CD14-positive monocyte (primary cell): ENCODE results near the gene TASOR2. TPM values are rescaled to one million over a fixed set of nuclear protein-coding genes. Genes with fewer than 3 reads are reported as not detected.
A peak's percentile ranks its signal among the peaks of the same experiment; 100 is the strongest.

ENCODE experiments used
- DNase-seq, 3 donors: peaks; one replicate each; pipeline ENCODE4 v3.0.0-alpha.2; 2011 to 2022
- H2AFZ ChIP-seq: 2 replicates; pipeline ENCODE4 v1.6.0; 2012; ENCODE audit warnings: mild to moderate bottlenecking, low read depth, low read length, inconsistent platforms; ENCODE audit not compliant: insufficient read depth, poor library complexity, severe bottlenecking
- H3K27ac ChIP-seq, 2 donors: 1 replicate in 1 of 2; 2 replicates in 1 of 2; pipeline ENCODE4 v1.5.1; 2012 to 2013; ENCODE audit warnings: low read length in 2 of 2, control low read depth in 1 of 2, inconsistent platforms in 1 of 2, low read depth in 1 of 2, mild to moderate bottlenecking in 1 of 2
- H3K27me3 ChIP-seq, 2 donors: one replicate each; pipeline versions ENCODE4 v1.6.0 to v1.6.1; 2011 to 2013; ENCODE audit warnings: low read length in 2 of 2; ENCODE audit not compliant: control insufficient read depth in 2 of 2, insufficient read depth in 2 of 2
- H3K36me3 ChIP-seq, 2 donors: replicated peaks in 1 of 2; 1 replicate in 1 of 2; 2 replicates in 1 of 2; pipeline versions ENCODE4 v1.5.1 to v1.6.1; 2012 to 2013; ENCODE audit warnings: low read length in 2 of 2, control low read depth in 1 of 2, inconsistent platforms in 1 of 2, mild to moderate bottlenecking in 1 of 2; ENCODE audit not compliant: insufficient read depth in 2 of 2, control insufficient read depth in 1 of 2
- H3K4me1 ChIP-seq, 2 donors: 1 replicate in 1 of 2; 2 replicates in 1 of 2; pipeline versions ENCODE4 v1.5.1 to v1.6.1; 2012 to 2013; ENCODE audit warnings: low read length in 2 of 2, control low read depth in 1 of 2, inconsistent platforms in 1 of 2, mild to moderate bottlenecking in 1 of 2, moderate library complexity in 1 of 2; ENCODE audit not compliant: insufficient read depth in 2 of 2, control insufficient read depth in 1 of 2
- H3K4me2 ChIP-seq: replicated peaks from 2 replicates; pipeline ENCODE3; 2012; ENCODE audit warnings: low read length, moderate library complexity, mild to moderate bottlenecking; ENCODE audit not compliant: poor library complexity, severe bottlenecking; ENCODE audit errors: extremely low read depth
- H3K4me3 ChIP-seq, 3 experiments: fragments of 200-600 bp in 1 of 3; sonication (generic) in 1 of 3; replicated peaks in 1 of 3; 1 replicate in 2 of 3; 2 replicates in 1 of 3; pipeline ENCODE4 v1.5.1; 2011 to 2013; ENCODE audit warnings: low read length in 3 of 3, mild to moderate bottlenecking in 3 of 3, control low read depth in 2 of 3, low read depth in 2 of 3, inconsistent platforms in 1 of 3, moderate library complexity in 1 of 3
- H3K79me2 ChIP-seq: 2 replicates; pipeline ENCODE4 v1.6.0; 2012; ENCODE audit warnings: mild to moderate bottlenecking, control low read depth, inconsistent platforms, low read length, moderate library complexity; ENCODE audit not compliant: insufficient read depth
- H3K9ac ChIP-seq: 2 replicates; pipeline ENCODE4 v1.6.0; 2017; ENCODE audit warnings: low read length, mild to moderate bottlenecking; ENCODE audit not compliant: insufficient read depth, poor library complexity, severe bottlenecking
- H3K9me3 ChIP-seq, 2 donors: replicated peaks in 1 of 2; 1 replicate in 1 of 2; 2 replicates in 1 of 2; pipeline versions ENCODE4 v1.5.1 to v1.6.1; 2012 to 2013; ENCODE audit warnings: low read length in 2 of 2, control low read depth in 1 of 2; ENCODE audit not compliant: control insufficient read depth in 1 of 2, insufficient read depth in 1 of 2
- H4K20me1 ChIP-seq: 2 replicates; pipeline ENCODE4 v1.6.0; 2012; ENCODE audit warnings: mild to moderate bottlenecking, low read length, control low read depth, moderate library complexity; ENCODE audit not compliant: insufficient read depth
- H3K27ac Mint-ChIP-seq, 7 donors: one replicate each; pipeline ENCODE4 v1.8.0; 2020; ENCODE audit warnings: mild to moderate bottlenecking in 7 of 7, mixed read lengths in 7 of 7, moderate library complexity in 6 of 7, inconsistent platforms in 2 of 7
- H3K27me3 Mint-ChIP-seq, 3 donors: one replicate each; pipeline ENCODE4 v1.8.0; 2021 to 2022; ENCODE audit warnings: low read depth in 3 of 3, mild to moderate bottlenecking in 3 of 3, mixed read lengths in 3 of 3, moderate library complexity in 3 of 3, inconsistent platforms in 1 of 3
- H3K36me3 Mint-ChIP-seq, 2 donors: one replicate each; pipeline ENCODE4 v1.8.0; 2020; ENCODE audit warnings: mixed read lengths in 2 of 2, inconsistent platforms in 1 of 2, mild to moderate bottlenecking in 1 of 2
- H3K4me1 Mint-ChIP-seq: one replicate; pipeline ENCODE4 v1.8.0; 2020; ENCODE audit warnings: mild to moderate bottlenecking, mixed read lengths
- H3K4me3 Mint-ChIP-seq, 2 donors: one replicate each; pipeline ENCODE4 v1.8.0; 2020; ENCODE audit warnings: mild to moderate bottlenecking in 2 of 2, mixed read lengths in 2 of 2, moderate library complexity in 1 of 2
- H3K9me3 Mint-ChIP-seq, 7 donors: one replicate each; pipeline ENCODE4 v1.8.0; 2020 to 2022; ENCODE audit warnings: mixed read lengths in 7 of 7, mild to moderate bottlenecking in 6 of 7, moderate library complexity in 6 of 7, inconsistent platforms in 2 of 7
- WGBS: methylation state at CpG from one replicate; pipeline ENCODE4 v1.1.5; 2013; ENCODE audit warnings: missing lambda C conversion rate; ENCODE audit not compliant: insufficient coverage; 5-methylcytosine and 5-hydroxymethylcytosine counted together
- intact Hi-C, 2 donors: fragments of 100-400 bp; cut with micrococcal nuclease; formaldehyde crosslinking; loops; one replicate each; pipeline versions ENCODE4 v1.15.0 to v1.15.1; 2023
- polyA plus RNA-seq, 3 donors: library from polyadenylated mRNA; depleted of rRNA in 1 of 3; unstranded in 2 of 3; stranded (reverse) in 1 of 3; fragments of 300-500 nt in 2 of 3; fragments of >200 nt in 1 of 3; fragmentation: Illumina TruSeq in 2 of 3; gene quantifications; 1 replicate in 2 of 3; 2 replicates in 1 of 3; pipeline ENCODE4 v1.2.3, GENCODE V29; 2012 to 2021
- TF ChIP-seq, protein P1 (sequence below): fragments of 200-600 bp; IDR thresholded peaks from one replicate; pipeline ENCODE4 v1.8.0; 2022; ENCODE audit warnings: antibody characterized with exemption, mild to moderate bottlenecking

Gene TASOR2
- polyA plus RNA-seq, 3 donors = 3.2 to 12.3 (median 9.5) TPM

DNA sequence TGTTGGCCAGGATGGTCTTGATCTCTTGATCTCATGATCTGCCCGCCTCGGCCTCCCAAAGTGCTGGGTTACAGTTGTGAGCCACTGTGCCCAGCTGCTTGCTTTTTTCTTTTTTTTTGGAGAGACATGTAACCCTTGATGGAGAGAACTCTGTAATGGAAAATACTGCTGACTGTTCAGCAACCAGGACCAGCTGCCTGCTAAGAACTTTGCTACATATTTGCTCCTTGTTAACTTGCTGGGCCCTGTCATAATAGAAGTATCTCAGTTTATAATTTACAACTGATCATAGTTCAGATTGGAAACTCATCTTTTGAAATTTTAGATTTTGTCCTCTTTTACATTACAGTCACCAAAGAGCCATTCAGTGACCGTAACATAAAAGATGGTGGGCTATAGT, 34.9 kb downstream of the TASOR2 start:
- Mint-ChIP-seq H3K27me3 (no peaks in the 10 kb centered on the region), H3K4me3 (no peak overlapping the region), H3K27ac (peak overlapping the region in 1 of 7 donors; percentile 33), H3K4me1 (peaks cover 8% of the 10 kb centered on the region), H3K36me3 (peaks cover 31 to 34% of the 10 kb centered on the region in 2 donors), H3K9me3 (no peaks in the 10 kb centered on the region)
- TF ChIP-seq, protein P1, sequence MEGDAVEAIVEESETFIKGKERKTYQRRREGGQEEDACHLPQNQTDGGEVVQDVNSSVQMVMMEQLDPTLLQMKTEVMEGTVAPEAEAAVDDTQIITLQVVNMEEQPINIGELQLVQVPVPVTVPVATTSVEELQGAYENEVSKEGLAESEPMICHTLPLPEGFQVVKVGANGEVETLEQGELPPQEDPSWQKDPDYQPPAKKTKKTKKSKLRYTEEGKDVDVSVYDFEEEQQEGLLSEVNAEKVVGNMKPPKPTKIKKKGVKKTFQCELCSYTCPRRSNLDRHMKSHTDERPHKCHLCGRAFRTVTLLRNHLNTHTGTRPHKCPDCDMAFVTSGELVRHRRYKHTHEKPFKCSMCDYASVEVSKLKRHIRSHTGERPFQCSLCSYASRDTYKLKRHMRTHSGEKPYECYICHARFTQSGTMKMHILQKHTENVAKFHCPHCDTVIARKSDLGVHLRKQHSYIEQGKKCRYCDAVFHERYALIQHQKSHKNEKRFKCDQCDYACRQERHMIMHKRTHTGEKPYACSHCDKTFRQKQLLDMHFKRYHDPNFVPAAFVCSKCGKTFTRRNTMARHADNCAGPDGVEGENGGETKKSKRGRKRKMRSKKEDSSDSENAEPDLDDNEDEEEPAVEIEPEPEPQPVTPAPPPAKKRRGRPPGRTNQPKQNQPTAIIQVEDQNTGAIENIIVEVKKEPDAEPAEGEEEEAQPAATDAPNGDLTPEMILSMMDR = no peak
- H2AFZ ChIP-seq = no peak overlapping the region
- 80% methylated on average over 1 of the region's 3 CpGs for WGBS
- H3K36me3 ChIP-seq = peaks cover 22 to 34% of the 10 kb centered on the region in 2 donors
- no peak overlapping the region for H3K4me2 ChIP-seq
- no peaks in the 10 kb centered on the region for H3K27me3 ChIP-seq
- H3K79me2 ChIP-seq = peaks cover 23% of the 10 kb centered on the region
- peaks cover 3% of the 10 kb centered on the region for H4K20me1 ChIP-seq
- no peaks in the 10 kb centered on the region for H3K4me1 ChIP-seq
- intact Hi-C loops = no loop called here
- no peak for DNase-seq
- H3K9me3 ChIP-seq = no peaks in the 10 kb centered on the region
- H3K27ac ChIP-seq = no peak overlapping the region
- H3K4me3 ChIP-seq = no peak overlapping the region
- no peak overlapping the region for H3K9ac ChIP-seq

DNA sequence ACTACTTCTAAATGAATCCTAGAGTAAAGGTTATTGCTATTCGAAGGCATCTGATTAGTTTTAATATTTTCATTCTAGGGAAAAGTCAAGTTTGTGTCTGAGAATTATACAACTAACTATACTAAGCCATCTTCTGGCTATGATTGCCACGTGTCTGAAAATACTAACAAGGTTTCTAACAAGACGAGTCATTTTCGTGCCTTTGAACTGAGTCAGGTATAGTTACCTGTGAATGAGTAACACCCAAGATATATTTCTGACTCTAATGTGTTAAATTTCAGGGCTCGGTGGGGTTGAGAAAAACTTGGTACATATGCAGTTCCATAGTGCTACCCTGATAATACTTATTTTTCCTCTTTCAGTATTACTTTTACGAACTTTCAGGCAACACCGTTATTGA, 35.5 kb downstream of the TASOR2 start:
- WGBS = no CpG with 5 or more reads among the region's 7 CpGs
- Histone ChIP-seq H3K27me3 (no peaks in the 10 kb centered on the region), H3K36me3 (peaks cover 26 to 40% of the 10 kb centered on the region in 2 donors), H3K79me2 (peaks cover 20% of the 10 kb centered on the region), H3K4me1 (no peaks in the 10 kb centered on the region), H4K20me1 (peaks cover 3% of the 10 kb centered on the region), H2AFZ (no peak overlapping the region), H3K4me3 (no peak overlapping the region), H3K9me3 (no peaks in the 10 kb centered on the region), H3K27ac (no peak overlapping the region), H3K9ac (no peak overlapping the region), H3K4me2 (no peak overlapping the region)
- TF ChIP-seq, protein P1 = no peak
- Mint-ChIP-seq H3K36me3 (peaks cover 35 to 38% of the 10 kb centered on the region in 2 donors), H3K4me3 (no peak overlapping the region), H3K27me3 (no peaks in the 10 kb centered on the region), H3K9me3 (no peaks in the 10 kb centered on the region), H3K4me1 (peaks cover 8% of the 10 kb centered on the region), H3K27ac (no peak overlapping the region)
- no peak for DNase-seq
- intact Hi-C loops = no loop called here
